ENCODE results near the gene SLC38A8.

Gene SLC38A8

DNA sequence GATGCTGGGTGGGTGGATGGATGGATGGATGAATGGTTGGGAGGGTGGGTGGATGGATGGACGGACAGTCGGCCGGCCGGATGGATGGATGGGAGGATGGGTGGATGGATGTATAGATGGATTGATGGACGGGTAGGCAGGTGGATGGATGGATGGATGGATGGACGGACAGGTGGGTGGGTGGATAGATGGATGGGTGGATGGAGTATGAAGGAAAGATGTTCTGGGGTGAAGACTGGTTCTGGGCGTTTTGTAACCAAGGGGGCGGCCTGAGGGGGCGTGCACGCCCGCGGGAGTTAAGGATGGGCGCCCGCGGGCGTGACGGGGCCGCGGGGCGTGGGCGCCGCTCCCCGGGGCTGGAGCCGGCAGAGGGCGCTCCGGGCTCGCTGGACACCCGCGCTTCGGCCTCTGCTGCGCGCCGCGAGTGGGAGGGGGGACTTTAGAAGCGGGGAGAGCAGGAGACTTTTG is 74.7 kb downstream of the SLC38A8 start, which contains the start of gene NECAB2:
Gene NECAB2, plus strand, starts transcription at position 407 of the 468 bp plus-strand sequence. CDS start 405 bp downstream, outside the sequence.
- DNase-seq, result no peak

- DNase-seq, result no peak
Observed at GRCh38 chr16:83967091-83967490, 75.5 kb downstream of the SLC38A8 start.

DNA sequence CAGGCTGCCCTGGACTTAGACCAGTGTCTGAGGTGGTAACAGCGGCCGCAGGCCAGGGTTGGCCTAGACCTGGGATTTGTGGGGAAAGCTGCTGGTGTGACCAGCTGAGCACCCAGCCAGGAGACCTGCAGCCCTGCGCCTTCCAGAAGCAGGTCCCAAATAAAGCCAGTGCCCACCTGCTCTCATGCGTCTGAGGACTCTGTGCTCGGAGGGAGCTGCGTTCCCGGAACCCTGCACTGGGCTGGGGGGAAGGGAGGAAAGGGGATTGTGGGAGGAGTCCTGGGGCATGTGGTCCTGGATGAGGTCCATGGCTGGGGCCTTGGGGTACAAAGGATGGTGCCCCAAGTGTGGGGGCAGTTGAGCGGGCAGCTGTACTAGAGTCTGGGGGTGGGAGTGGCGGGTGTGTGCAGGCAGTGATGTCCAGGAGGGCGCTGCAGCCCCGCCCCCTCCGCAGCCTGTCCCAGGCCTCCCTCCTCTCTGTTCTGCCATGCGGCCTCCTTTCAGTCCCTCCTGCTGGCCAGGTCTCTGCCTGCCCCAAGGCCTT is 76.4 kb downstream of the SLC38A8 start:
- no peak for DNase-seq

DNA sequence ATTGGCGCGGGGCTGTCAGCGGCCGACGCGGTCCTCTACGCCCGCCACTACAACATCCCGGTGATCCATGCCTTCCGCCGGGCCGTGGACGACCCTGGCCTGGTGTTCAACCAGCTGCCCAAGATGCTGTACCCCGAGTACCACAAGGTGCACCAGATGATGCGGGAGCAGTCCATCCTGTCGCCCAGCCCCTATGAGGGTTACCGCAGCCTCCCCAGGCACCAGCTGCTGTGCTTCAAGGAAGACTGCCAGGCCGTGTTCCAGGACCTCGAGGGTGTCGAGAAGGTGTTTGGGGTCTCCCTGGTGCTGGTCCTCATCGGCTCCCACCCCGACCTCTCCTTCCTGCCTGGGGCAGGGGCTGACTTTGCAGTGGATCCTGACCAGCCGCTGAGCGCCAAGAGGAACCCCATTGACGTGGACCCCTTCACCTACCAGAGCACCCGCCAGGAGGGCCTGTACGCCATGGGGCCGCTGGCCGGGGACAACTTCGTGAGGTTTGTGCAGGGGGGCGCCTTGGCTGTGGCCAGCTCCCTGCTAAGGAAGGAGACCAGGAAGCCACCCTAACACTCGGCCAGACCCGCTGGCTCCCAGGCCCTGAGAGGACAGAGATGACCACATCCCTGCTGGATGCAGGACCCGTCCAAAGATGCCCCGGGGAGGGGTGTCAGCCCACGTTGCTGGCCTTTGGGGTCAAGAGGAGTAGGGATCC is 77.0 kb downstream of the SLC38A8 start:
- DNase-seq, result no peak

DNA sequence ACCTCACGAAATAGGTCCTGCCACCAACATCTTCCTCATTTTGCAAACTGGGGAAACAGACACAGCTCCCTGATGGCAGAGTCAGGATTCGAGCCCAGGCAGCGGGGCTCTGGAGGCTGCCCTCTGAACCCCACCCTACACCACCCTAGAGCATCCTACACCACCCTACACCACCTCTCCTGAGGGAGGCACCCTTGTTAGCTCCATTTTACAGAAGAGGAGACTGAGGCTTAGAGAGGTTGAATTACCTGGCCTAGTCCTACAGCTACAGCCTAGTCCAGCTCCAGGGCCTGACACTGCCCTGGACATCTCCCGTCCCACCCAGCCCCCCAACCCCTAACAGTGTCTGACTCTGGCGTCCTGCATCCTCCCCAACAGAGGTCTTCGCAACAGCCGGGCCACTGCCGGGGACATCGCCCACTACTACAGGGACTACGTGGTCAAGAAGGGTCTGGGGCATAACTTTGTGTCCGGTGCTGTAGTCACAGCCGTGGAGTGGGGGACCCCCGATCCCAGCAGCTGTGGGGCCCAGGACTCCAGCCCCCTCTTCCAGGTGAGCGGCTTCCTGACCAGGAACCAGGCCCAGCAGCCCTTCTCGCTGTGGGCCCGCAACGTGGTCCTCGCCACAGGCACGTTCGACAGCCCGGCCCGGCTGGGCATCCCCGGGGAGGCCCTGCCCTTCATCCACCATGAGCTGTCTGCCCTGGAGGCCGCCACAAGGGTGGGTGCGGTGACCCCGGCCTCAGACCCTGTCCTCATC is 77.7 kb downstream of the SLC38A8 start:
- no peak for DNase-seq

- no peak for DNase-seq
Observed at GRCh38 chr16:83963277-83964119, 79.1 kb downstream of the SLC38A8 start.

GRCh38 chr16:83961591-83961990 is 81.0 kb downstream of the SLC38A8 start:
- DNase-seq, result no peak

DNA sequence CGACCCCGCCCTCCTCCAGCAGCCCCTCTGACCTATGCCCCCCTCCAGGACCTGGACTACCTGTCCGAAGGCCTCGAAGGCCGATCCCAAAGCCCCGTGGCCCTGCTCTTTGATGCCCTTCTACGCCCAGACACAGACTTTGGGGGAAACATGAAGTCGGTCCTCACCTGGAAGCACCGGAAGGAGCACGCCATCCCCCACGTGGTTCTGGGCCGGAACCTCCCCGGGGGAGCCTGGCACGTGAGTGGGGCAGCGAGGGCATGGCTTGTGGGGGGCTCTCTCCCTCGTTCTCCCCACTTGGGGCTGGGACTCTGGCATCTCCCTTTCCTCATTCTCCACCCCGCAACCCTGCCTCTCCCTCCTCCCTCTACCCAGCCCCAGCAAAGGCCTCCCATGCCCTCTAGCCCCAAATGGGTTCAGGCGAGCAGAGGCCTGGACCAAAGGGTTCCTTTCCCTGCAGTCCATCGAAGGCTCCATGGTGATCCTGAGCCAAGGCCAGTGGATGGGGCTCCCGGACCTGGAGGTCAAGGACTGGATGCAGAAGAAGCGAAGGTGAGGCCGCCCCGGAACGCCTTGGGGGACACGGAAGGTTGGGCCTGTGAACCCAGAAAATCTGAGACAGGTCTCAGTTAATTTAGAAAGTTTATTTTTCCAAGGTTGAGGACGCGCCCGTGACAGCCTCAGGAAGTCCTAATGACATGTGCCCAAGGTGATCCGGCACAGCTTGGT is 81.9 kb downstream of the SLC38A8 start:
- no peak for DNase-seq
